Hepatocyte (in vitro differentiated cells): ENCODE measurements around the gene MPC1L. TPM values are rescaled to one million over a fixed set of nuclear protein-coding genes. Genes with fewer than 3 reads are reported as not detected.

Experiments used
- DNase-seq: peaks from one replicate; pipeline ENCODE4 v3.0.0-alpha.2; 2016; ENCODE audit warnings: low spot score
- H2AFZ ChIP-seq: fragments of 200-600 bp; sonication (generic); 2 replicates; pipeline ENCODE4 v1.6.0; 2016; ENCODE audit warnings: antibody characterized with exemption, mild to moderate bottlenecking
- H3K27ac ChIP-seq: fragments of 200-600 bp; sonication (generic); 2 replicates; pipeline ENCODE4 v1.5.1; 2016; ENCODE audit warnings: mild to moderate bottlenecking
- H3K27me3 ChIP-seq: fragments of 200-600 bp; sonication (generic); 2 replicates; pipeline ENCODE4 v1.6.1; 2016
- H3K36me3 ChIP-seq: fragments of 200-600 bp; sonication (generic); replicated peaks from 2 replicates; pipeline ENCODE4 v1.5.1; 2016; ENCODE audit warnings: low read depth; ENCODE audit not compliant: insufficient read depth
- H3K4me1 ChIP-seq: fragments of 200-600 bp; sonication (generic); 2 replicates; pipeline ENCODE4 v1.5.1; 2016; ENCODE audit warnings: mild to moderate bottlenecking, moderate library complexity; ENCODE audit not compliant: insufficient read depth
- H3K4me2 ChIP-seq: fragments of 200-600 bp; sonication (generic); 2 replicates; pipeline ENCODE4 v1.6.0; 2016
- H3K4me3 ChIP-seq: fragments of 200-600 bp; sonication (generic); 2 replicates; pipeline ENCODE4 v1.5.1; 2016; ENCODE audit warnings: mild to moderate bottlenecking
- H3K79me2 ChIP-seq: fragments of 200-600 bp; sonication (generic); 2 replicates; pipeline ENCODE4 v1.6.0; 2017; ENCODE audit warnings: mild to moderate bottlenecking
- H3K9me2 ChIP-seq: fragments of 200-600 bp; sonication (generic); replicated peaks from 2 replicates; pipeline ENCODE4 v1.6.0; 2017; ENCODE audit warnings: mild to moderate bottlenecking; ENCODE audit not compliant: insufficient read depth
- H3K9me3 ChIP-seq: fragments of 200-600 bp; sonication (generic); 2 replicates; pipeline ENCODE4 v1.5.1; 2016; ENCODE audit warnings: low read depth, mild to moderate bottlenecking
- H4K20me1 ChIP-seq: fragments of 200-600 bp; sonication (generic); 2 replicates; pipeline ENCODE4 v1.6.0; 2016; ENCODE audit warnings: mild to moderate bottlenecking; ENCODE audit not compliant: insufficient read depth, poor library complexity, severe bottlenecking
- CTCF ChIP-seq: fragments of 200-600 bp; sonication (generic); IDR thresholded peaks from 2 replicates; pipeline ENCODE4 v1.5.1; 2016; ENCODE audit warnings: antibody characterized with exemption, mild to moderate bottlenecking; ENCODE audit not compliant: poor library complexity
- EZH2 ChIP-seq: fragments of 200-600 bp; sonication (generic); IDR thresholded peaks from 2 replicates; pipeline ENCODE4 v1.6.1; 2016; ENCODE audit warnings: antibody characterized with exemption, mild to moderate bottlenecking, borderline replicate concordance
- EZH2phosphoT487 ChIP-seq: fragments of 200-600 bp; sonication (generic); IDR thresholded peaks from one replicate; pipeline ENCODE4 v1.6.1; 2018; ENCODE audit warnings: antibody characterized with exemption, mild to moderate bottlenecking, low read depth, moderate library complexity; ENCODE audit not compliant: unreplicated experiment, severe bottlenecking
- WGBS: methylation state at CpG from one replicate; pipeline ENCODE4 v1.1.6; 2016; ENCODE audit warnings: low lambda C conversion rate; ENCODE audit errors: missing lambda C conversion rate; 5-methylcytosine and 5-hydroxymethylcytosine counted together
- polyA plus RNA-seq: library from polyadenylated mRNA; unstranded; fragments of >200 nt; fragmentation: Nextera tagmentation; extraction: Ambion mirVana; gene quantifications from 2 replicates; pipeline ENCODE4 v1.2.1, GENCODE V29; 2016
- total RNA-seq: library from RNA; depleted of rRNA; stranded (reverse); fragments of >200 nt; gene quantifications from 2 replicates; pipeline ENCODE4 v1.2.3, GENCODE V29; 2014

Gene MPC1L
- total and polyA plus RNA-seq, 2 experiments from 2014 or later = not detected

DNA sequence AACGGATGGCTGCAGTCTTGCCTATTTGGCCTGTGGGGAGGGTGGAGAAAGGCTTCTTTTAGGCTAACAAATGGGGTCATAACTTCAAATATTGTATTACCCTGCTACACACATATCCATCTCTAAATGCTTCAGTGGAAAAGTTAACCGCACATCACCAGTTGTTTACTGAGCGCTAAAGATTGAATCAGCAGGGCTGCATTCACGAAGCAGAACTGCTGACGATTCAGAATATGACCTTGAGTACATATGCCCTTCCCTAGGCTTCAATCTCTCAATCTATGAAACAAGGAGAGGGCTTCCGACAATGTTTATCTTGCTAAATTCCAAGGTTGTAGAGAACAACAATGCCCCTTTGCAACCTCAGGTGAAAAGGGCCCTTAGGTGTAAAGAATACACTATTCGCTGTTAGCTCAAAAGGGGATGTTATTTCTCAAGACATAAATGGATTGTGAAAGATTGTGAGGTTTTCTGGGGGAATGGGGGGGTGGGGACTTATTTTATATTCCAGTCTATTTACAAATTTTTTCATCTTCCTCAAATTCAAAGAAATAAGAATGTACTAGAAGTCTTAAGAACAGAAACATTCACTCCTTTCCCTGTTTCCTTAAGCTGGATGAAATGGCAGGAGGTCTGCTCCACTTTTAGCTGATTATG is 45.1 kb upstream of the MPC1L start:
- Histone ChIP-seq H4K20me1 (no peaks in the 10 kb centered on the region), H3K79me2 (peaks cover 20% of the 10 kb centered on the region), H3K9me3 (no peaks in the 10 kb centered on the region), H3K36me3 (no peaks in the 10 kb centered on the region), H2AFZ (no peak overlapping the region), H3K4me2 (no peak overlapping the region), H3K4me1 (no peaks in the 10 kb centered on the region), H3K9me2 (no peaks in the 10 kb centered on the region), H3K4me3 (no peak overlapping the region), H3K27ac (no peak overlapping the region), H3K27me3 (no peaks in the 10 kb centered on the region)
- TF ChIP-seq EZH2phosphoT487 (no peak), EZH2 (no peak), CTCF (no peak)
- 60% methylated on average over 7 of the region's 7 CpGs for whole genome bisulfite sequencing
- no peak for DNase-seq

- no peak overlapping the region for H2AFZ ChIP-seq
- no peak overlapping the region for H3K4me3 ChIP-seq
- 86% methylated on average over 3 of the region's 3 CpGs for WGBS
- no peaks in the 10 kb centered on the region for H4K20me1 ChIP-seq
- H3K4me2 ChIP-seq = no peak overlapping the region
- no peak overlapping the region for H3K27ac ChIP-seq
- no peaks in the 10 kb centered on the region for H3K27me3 ChIP-seq
- no peaks in the 10 kb centered on the region for H3K36me3 ChIP-seq
- no peak for DNase-seq
- H3K4me1 ChIP-seq = no peaks in the 10 kb centered on the region
- peaks cover 27% of the 10 kb centered on the region for H3K79me2 ChIP-seq
- TF ChIP-seq CTCF = no peak
- no peak for TF ChIP-seq EZH2
- no peak for TF ChIP-seq EZH2phosphoT487
- H3K9me3 ChIP-seq = no peaks in the 10 kb centered on the region
- no peaks in the 10 kb centered on the region for H3K9me2 ChIP-seq
These were observed 44.1 kb upstream of the MPC1L start for GRCh38 chrX:40579141-40579540.

DNA sequence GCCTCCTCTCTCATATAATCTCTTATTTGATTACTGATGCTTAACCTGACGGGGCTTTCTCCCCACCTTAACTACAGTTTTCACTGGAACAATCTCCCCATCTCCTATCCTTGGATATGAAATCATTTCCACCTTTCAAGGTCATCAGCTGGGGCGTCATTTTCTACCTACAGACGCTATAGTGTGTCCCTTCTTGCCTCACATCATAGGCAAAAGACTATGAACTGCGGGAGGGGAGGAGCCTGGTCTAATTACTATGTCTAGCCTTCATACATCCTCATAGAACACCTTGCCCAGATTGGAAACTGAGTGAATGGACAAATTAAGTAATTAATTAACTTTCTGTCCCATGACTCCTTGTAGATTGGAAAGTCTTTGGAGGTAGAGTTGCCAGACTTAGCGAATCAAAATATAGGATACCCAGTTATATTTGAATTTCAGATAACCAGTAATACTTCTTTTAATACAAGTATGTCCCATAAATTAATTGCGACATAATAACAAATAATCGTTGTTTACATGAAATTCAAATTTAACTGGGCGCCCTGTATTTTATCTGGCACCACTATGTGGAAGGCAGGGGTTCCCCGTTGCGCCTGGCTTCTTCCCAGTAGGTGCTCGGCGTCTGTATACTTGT is 43.2 kb upstream of the MPC1L start:
- TF ChIP-seq CTCF = no peak
- no peak for TF ChIP-seq EZH2phosphoT487
- TF ChIP-seq EZH2 = no peak
- peak; percentile 17 for DNase-seq

More for the DNA sequence above, 43.2 kb upstream of the MPC1L start:
- Histone ChIP-seq H3K27ac (peak overlapping the region; percentile 83), H2AFZ (peak overlapping the region; percentile 55), H3K79me2 (peaks cover 32% of the 10 kb centered on the region), H3K27me3 (no peaks in the 10 kb centered on the region), H3K4me1 (no peaks in the 10 kb centered on the region), H3K9me3 (no peaks in the 10 kb centered on the region), H3K36me3 (no peaks in the 10 kb centered on the region), H4K20me1 (no peaks in the 10 kb centered on the region), H3K4me2 (peak overlapping the region; percentile 69), H3K9me2 (no peaks in the 10 kb centered on the region), H3K4me3 (peak overlapping the region; percentile 33)
- WGBS = 46% methylated on average over 12 of the region's 12 CpGs
